Activated CD8-positive, alpha-beta memory T cell treated with anti-CD3 and anti-CD28 coated beads, Interleukin-2, amount 50 U/mL, for 1 hour (primary cell): ENCODE measurements around the gene FAM217B.

Source experiments
- DNase-seq: peaks from one replicate; pipeline ENCODE4 v3.0.0-alpha.2; 2020; ENCODE audit errors: extremely low read depth

The FAM217B gene

DNA sequence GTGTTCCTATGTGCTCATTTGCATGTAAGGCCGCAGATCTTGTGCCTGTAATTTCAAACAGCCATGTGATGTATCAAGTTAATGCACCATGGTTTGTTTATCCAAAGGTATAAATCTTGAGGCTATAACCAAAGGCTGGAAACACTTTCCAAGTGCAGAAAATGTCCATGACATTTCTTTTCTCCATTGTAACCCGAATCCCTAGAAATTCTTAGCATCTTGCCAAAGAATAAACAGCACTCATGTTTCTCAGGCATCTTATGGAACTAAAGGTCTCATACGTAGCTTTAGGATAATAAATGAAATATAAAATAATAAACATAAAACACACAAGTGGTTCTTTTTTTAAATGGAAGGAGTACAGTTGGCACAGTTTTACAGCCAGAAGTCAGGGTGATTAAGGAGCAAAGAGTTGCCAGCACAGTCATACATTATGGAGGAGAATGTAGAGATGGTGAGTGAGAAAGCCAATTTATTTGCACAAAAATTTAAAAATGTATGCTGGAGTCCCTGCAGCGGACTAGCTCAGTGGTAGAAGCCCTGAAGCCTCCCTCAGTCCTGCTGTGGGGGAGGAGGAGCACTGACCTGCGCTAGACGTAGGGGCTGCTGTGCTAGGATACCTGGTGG, 36.1 kb downstream of the FAM217B start:
- no peak for DNase-seq

DNA sequence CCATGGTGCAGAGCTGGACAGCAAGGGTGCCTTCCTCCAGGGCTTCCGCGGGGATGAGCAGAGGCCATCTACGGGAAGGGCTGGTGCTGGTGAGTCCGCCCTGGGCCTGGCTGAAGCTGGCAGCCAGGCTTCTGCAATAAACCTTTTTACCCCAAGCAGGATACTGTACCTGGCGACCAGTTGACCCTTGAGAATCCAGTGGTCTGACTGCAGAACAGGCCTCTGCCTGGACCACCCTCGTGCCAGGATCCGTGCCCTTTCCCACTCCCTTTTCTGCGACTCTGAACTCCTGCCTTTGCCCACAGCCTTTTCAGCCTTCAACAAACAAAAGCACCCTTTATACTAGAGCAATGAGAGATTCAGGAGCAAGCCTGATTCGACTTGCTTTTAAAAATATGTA, 36.9 kb downstream of the FAM217B start:
- no peak for DNase-seq

DNA sequence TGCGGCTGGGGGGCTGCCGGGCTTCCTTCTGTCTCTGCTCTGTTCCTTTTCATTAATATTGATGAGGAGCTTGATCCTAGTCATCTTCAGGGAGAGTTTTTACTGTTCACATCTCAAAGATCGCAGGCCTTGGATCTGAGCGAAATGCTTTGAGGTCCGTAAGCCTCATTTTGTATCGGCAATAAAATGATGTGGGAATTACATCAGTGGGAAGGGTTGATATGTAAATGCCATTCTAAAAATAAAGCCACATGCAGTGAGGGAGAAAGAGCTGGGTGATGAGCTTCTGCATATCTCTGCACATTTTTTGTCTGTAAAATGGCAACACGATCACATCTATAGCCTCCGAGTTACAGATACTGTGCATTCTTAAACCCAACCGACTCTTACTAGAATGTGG, 42.9 kb downstream of the FAM217B start:
- DNase-seq: no peak

DNA sequence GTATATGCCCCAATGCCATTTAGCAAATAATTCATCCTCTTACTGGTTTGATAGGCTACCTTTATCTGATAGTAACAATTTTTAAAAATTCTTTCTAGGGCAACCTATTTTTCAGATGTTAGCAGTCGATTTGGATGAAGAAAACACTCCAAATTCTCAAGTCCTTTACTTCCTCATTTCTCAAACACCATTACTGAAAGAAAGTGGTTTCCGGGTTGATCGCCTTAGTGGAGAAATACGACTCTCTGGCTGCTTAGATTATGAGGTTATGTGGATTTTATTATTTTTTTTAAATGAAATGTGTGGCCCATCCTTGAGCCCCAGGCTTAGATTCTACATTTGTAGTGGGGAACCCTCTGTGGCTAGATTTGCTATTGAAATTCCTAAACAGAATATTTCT, 44.4 kb downstream of the FAM217B start:
- DNase-seq: no peak

DNA sequence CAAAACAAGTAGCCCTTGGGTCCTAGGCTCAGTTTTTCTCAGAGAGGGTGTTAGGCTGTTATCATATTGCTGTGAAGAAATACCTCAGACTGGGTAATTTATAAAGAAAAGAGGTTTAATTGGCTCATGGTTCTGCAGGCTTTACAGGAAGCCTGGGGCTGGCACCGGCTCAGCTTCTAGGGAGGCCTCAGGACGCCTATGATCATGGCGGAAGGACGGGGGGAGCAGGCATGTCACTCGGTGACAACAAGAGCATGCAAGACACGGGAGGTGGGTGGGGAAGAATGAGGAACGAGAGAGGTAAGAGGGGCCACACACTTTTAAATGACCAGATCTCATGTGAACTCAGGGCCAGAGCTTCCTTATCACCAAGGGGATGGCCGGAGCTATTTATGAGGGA, 45.0 kb downstream of the FAM217B start:
- no peak for DNase-seq

DNA sequence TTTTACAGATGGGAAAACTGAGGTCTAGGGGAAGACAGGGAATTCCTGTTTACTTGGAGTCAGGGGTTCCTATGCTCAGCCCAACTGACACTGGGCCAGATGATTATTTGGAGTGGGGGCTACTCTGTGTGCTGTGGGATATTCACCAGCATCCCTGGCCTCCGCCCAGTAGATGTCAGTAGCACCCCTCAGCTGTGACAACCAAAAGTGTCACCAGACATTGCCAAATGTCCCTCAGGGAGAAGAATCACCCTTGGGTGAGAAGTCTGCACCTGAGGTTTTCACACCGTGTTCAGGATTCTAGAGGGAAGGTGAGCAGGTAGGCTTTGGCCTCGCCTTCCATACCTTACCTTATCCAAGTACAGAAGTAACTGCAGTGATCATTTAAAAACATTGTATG, 45.7 kb downstream of the FAM217B start:
- no peak for DNase-seq

DNA sequence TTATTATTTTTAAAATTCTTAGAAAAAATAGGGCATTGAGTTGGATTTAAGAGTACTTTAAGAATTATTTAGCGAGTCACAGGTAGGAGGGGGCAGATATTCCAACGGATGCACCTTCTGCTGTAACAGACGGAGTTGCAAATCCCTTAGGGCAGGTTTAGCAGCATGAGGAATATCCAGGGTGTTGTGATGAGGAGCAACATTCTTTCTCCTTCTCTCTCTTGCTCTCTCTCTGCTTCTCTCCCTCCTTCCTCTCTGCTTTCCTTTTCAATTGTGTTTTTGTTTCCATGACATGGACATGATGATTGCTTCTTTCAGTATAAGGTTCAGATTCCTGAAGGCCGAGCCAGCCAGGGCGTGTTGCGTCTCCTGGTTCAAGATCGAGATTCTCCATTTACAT, 46.9 kb downstream of the FAM217B start:
- no peak for DNase-seq

DNA sequence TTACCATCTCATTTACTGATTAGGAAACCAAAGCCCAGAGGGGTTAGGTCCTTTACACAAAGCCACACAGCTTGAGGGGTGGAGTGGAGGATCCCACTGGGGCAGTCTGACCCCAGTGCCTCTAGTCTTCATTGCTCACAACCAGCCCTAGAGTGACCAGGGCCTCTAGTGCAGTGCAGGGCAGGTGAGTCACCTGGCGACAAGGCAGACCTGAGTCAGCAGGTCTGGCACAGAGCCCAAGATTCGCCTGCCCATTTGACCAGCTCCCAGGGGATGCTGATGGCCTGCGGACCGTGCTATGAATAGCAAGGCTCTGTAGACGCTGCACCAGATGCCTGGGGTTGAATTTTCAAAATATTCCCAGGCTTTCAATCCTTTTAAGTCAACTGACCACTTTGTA, 48.0 kb downstream of the FAM217B start:
- no peak for DNase-seq

DNA sequence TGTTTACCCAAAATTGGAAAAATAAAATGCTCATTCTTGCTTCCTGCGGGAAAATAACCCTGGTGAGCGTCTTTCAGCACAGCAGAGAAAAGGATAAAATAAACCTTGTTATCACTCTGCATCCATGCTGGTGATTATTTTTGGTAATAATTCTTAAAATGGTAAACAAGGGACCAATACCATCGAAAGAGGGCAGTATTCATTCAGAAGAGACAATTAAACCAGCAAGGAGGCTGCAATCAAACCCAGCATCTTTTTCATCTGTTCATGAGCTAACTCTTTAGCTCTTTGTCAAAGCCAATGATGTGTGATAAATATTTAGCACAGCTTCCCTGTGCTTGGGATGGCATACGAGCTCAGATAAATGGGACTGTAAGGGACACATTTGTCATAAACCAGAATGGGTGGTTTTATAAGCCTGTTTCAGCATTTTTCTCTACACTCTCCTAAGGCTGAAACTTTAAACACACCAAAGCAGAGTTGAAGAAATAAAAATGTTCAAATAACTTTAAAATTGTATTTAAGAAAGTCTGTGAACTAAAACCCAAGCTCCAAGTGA, 52.4 kb downstream of the FAM217B start:
- DNase-seq: no peak

DNA sequence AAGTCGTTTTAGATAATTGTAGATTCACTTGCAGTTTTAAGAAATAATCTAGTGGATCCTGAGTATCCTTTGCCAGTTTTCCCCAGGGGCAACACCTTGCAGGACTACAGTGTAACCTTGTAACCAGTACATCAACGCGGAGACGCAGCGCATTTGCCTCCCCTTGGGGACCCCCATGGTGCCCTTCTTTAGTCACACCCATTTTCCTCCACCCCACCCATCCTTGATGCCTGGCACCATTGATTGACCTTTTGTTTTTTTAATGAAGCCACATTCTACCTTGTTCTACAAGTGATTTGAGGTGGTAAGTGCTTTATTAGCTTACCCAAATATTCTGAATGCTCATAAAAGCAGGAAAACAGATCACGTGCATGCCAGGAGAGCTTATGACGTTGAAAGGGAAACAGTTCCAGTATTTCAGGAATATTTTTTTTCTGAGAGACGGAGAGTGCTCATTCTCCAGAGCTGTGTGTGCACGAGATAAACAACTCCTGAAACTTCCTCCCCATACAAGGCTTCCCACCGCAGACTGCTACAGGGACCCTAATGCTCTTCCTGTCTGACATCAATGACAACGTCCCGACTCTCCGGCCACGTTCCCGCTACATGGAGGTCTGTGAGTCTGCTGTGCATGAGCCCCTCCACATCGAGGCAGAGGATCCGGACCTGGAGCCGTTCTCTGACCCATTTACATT, 53.7 kb downstream of the FAM217B start:
- DNase-seq: no peak

DNA sequence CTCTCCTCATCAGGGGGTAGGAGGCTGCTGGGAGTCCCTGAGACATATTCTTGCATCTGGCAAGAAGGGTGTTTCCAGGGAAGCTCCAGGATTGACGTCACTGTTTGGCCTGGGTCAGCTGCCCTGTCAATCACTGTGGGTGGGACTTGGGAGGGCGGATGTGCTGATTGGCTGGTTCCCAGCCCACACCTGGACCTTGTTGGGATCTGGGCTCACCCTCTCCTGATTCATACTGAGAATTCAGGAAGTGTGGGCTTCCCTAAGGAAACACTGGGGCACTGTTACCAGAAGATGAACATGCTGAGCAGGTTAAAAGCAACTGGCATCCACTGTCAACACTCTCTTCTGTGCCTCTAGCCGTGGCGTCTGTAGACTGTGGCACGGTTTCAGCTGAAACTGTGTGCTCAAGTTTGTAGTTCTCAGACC, 54.5 kb downstream of the FAM217B start:
- no peak for DNase-seq

DNA sequence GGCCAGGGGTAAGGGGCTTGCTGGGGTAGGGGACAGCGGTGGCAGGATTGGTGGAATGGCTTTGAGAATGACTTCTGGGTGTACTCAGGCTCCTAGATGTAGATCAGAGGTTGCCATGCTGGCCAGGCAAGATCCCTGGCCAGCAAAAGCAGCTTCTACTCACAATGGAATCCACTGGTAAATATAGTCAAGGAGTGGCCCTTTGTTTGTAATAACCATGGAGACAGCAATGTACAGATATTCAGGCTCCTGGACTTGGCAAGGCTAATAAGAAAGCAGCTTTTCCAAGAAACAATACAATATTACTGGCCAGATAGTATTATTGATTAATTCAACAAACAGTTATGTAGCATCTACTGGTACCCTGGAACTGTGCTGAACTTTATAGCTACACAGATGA, 55.9 kb downstream of the FAM217B start:
- DNase-seq: no peak

DNA sequence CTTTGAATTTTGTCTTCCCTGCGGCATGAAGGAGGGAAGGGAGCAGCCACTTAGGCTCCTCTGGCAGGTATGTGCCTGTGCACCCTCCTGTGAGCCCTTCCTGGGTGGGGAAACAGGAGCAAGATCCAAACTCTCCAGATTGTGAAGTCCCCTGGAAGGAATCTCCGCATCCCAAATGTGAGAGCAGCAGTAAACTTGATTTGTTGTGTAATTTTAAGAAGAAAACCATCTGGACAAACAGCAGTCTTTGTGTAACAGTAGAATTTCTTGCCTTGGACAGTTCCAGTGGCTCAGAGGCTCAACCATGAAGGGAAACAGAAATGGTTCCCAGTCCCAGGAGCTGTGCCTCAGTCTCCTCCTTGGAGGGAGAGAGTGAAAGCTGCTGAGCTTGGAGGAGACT, 57.7 kb downstream of the FAM217B start:
- no peak for DNase-seq
